Keratinocyte (primary cell): Measurements from ENCODE around the gene ZNF184. TPM values are rescaled to one million over a fixed set of nuclear protein-coding genes. Genes with fewer than 3 reads are reported as not detected.

Experiments used
- DNase-seq: peaks from one replicate; pipeline ENCODE4 v3.0.0-alpha.2; 2011; ENCODE audit warnings: low read depth, missing footprints, low spot score
- FAIRE-seq: peaks from 2 replicates; lab custom pipeline; 2011; peaks lifted over from hg19 to GRCh38; lab: Jason Lieb, UNC
- H2AFZ ChIP-seq: 2 replicates; pipeline ENCODE4 v1.6.0; 2012; ENCODE audit warnings: low read length, control low read depth, inconsistent platforms; ENCODE audit not compliant: control insufficient read depth
- H3K27ac ChIP-seq: 2 replicates; pipeline ENCODE4 v1.5.1; 2011; ENCODE audit warnings: low read length; ENCODE audit not compliant: control insufficient read depth, insufficient read depth
- H3K27me3 ChIP-seq: 3 replicates; pipeline ENCODE4 v1.6.0; 2011; ENCODE audit warnings: low read length; ENCODE audit not compliant: control insufficient read depth, insufficient read depth; ENCODE audit errors: extremely low read depth
- H3K36me3 ChIP-seq, 2 experiments: 2 replicates in 1 of 2; 3 replicates in 1 of 2; pipeline ENCODE4 v1.5.1; 2011; ENCODE audit warnings: low read length in 2 of 2, mild to moderate bottlenecking in 1 of 2; ENCODE audit not compliant: control insufficient read depth in 2 of 2, insufficient read depth in 2 of 2; ENCODE audit errors: extremely low read depth in 1 of 2
- H3K4me1 ChIP-seq: 3 replicates; pipeline ENCODE4 v1.5.1; 2011; ENCODE audit warnings: low read length; ENCODE audit not compliant: control insufficient read depth, insufficient read depth; ENCODE audit errors: extremely low read depth
- H3K4me2 ChIP-seq: 3 replicates; pipeline ENCODE4 v1.6.0; 2011; ENCODE audit warnings: low read depth, low read length; ENCODE audit not compliant: control insufficient read depth, insufficient read depth; ENCODE audit errors: extremely low read depth
- H3K4me3 ChIP-seq, 3 experiments: fragments of 200-600 bp in 1 of 3; sonication (generic) in 1 of 3; 2 replicates in 2 of 3; 3 replicates in 1 of 3; pipeline ENCODE4 v1.5.1; 2011 to 2016; ENCODE audit warnings: low read length in 3 of 3, mild to moderate bottlenecking in 3 of 3, control low read depth in 2 of 3, inconsistent platforms in 1 of 3, low read depth in 1 of 3, mixed read lengths in 1 of 3, mixed run types in 1 of 3, moderate library complexity in 1 of 3; ENCODE audit not compliant: control insufficient read depth in 2 of 3, insufficient read depth in 2 of 3; ENCODE audit errors: extremely low read depth in 1 of 3
- H3K79me2 ChIP-seq: 2 replicates; pipeline ENCODE4 v1.6.0; 2012; ENCODE audit warnings: low read length; ENCODE audit not compliant: control insufficient read depth, insufficient read depth
- H3K9ac ChIP-seq: 3 replicates; pipeline ENCODE4 v1.6.0; 2011; ENCODE audit warnings: low read length; ENCODE audit not compliant: control insufficient read depth, insufficient read depth; ENCODE audit errors: extremely low read depth
- H3K9me1 ChIP-seq: 3 replicates; pipeline ENCODE4 v1.6.0; 2011; ENCODE audit warnings: low read length; ENCODE audit not compliant: control insufficient read depth, insufficient read depth; ENCODE audit errors: extremely low read depth
- H3K9me3 ChIP-seq: 2 replicates; pipeline ENCODE4 v1.5.1; 2012; ENCODE audit warnings: low read depth, low read length; ENCODE audit not compliant: control insufficient read depth
- H4K20me1 ChIP-seq: 3 replicates; pipeline ENCODE4 v1.6.0; 2011; ENCODE audit warnings: low read length; ENCODE audit not compliant: control insufficient read depth, insufficient read depth; ENCODE audit errors: extremely low read depth
- CTCF ChIP-seq, 3 experiments: IDR thresholded peaks in 1 of 3; conservative IDR thresholded peaks in 1 of 3; optimal IDR thresholded peaks in 1 of 3; 2 replicates in 2 of 3; 3 replicates in 1 of 3; pipeline versions ENCODE3 to v1.5.1; 2011; ENCODE audit warnings: low read length in 3 of 3, mild to moderate bottlenecking in 3 of 3, moderate library complexity in 2 of 3, control low read depth in 1 of 3, inconsistent platforms in 1 of 3; ENCODE audit not compliant: insufficient read depth in 2 of 3; ENCODE audit errors: extremely low read depth in 1 of 3
- EZH2 ChIP-seq: IDR thresholded peaks from one replicate; pipeline ENCODE4 v1.6.1; 2012; ENCODE audit warnings: inconsistent platforms, mild to moderate bottlenecking, low read length, moderate library complexity
- dilution Hi-C: fragments of 300-500 bp; cut with MboI; formaldehyde crosslinking; loops from one replicate; pipeline ENCODE4 v1.7.0; 2020; ENCODE audit warnings: low sequenced_read_pairs; ENCODE audit not compliant: extremely low pct_ligation_motif_present
- polyA plus RNA-seq, 5 experiments: library from polyadenylated mRNA; depleted of rRNA in 3 of 5; stranded (reverse) in 3 of 5; stranded (forward) in 1 of 5; unstranded in 1 of 5; fragments of >200 nt; gene quantifications; 1 replicate in 1 of 5; 2 replicates in 3 of 5; 3 replicates in 1 of 5; pipeline versions ENCODE4 v1.2.1 to v1.2.3, GENCODE V29; 2011 to 2012; ENCODE audit warnings: missing spikeins in 2 of 5, low read depth in 1 of 5, low replicate concordance in 1 of 5

The ZNF184 gene
- polyA plus RNA-seq, 1 donor (not counting 4 experiments of a cell fraction or from before 2014, with no cell fraction given) = 4.3 TPM

GRCh38 chr6:27476090-27476489 lies 3.2 kb upstream of the ZNF184 start:
- Histone ChIP-seq H3K9me1 (peaks cover 3% of the 10 kb centered on the region), H3K4me3 (no peak overlapping the region), H3K36me3 (no peaks in the 10 kb centered on the region), H4K20me1 (no peaks in the 10 kb centered on the region), H3K9ac (no peak overlapping the region), H3K79me2 (peaks cover 2% of the 10 kb centered on the region), H3K27me3 (no peaks in the 10 kb centered on the region), H2AFZ (no peak overlapping the region), H3K4me2 (no peak overlapping the region), H3K4me1 (peaks cover 19% of the 10 kb centered on the region), H3K27ac (no peak overlapping the region), H3K9me3 (no peaks in the 10 kb centered on the region)
- DNase-seq (no peak), FAIRE-seq (no peak)
- TF ChIP-seq EZH2 = no peak
- no peak for TF ChIP-seq CTCF (optimal IDR thresholded peaks at IDR 0.05 in 1 of 3, IDR thresholded peaks at IDR 0.05 in 1 of 3, conservative IDR thresholded peaks at IDR 0.05 in 1 of 3; ENCODE audit: extremely low read depth in 1 of 3, insufficient read depth in 2 of 3, low read length in 3 of 3)
- dilution Hi-C loops = no loop called here

GRCh38 chr6:27474672-27475071 lies 1.8 kb upstream of the ZNF184 start:
- Histone ChIP-seq H3K4me1 (peaks cover 18% of the 10 kb centered on the region), H3K9me1 (peaks cover 3% of the 10 kb centered on the region), H3K27ac (no peak overlapping the region), H3K4me2 (no peak overlapping the region), H3K27me3 (no peaks in the 10 kb centered on the region), H3K9ac (no peak overlapping the region), H3K36me3 (no peaks in the 10 kb centered on the region), H3K79me2 (peaks cover 2% of the 10 kb centered on the region), H2AFZ (no peak overlapping the region), H3K4me3 (no peak overlapping the region), H3K9me3 (no peaks in the 10 kb centered on the region), H4K20me1 (no peaks in the 10 kb centered on the region)
- dilution Hi-C loops = no loop called here
- no peak for TF ChIP-seq CTCF (optimal IDR thresholded peaks at IDR 0.05 in 1 of 3, IDR thresholded peaks at IDR 0.05 in 1 of 3, conservative IDR thresholded peaks at IDR 0.05 in 1 of 3; ENCODE audit: extremely low read depth in 1 of 3, insufficient read depth in 2 of 3, low read length in 3 of 3)
- no peak for TF ChIP-seq EZH2
- FAIRE-seq (no peak), DNase-seq (no peak)
